IPS-18c (cell line): ENCODE results near the gene SLC8A1.

Experiments used
- H3K4me3 ChIP-seq: 2 replicates; pipeline ENCODE4 v1.7.0; 2013; ENCODE audit warnings: low read depth, mild to moderate bottlenecking, low read length, moderate library complexity; ENCODE audit not compliant: insufficient read depth
- H3K9me3 ChIP-seq: one replicate; pipeline ENCODE4 v1.6.1; 2013; ENCODE audit warnings: mild to moderate bottlenecking, low read length, moderate library complexity; ENCODE audit not compliant: control insufficient read depth, insufficient read depth

SLC8A1 gene

GRCh38 chr2:40409734-40410133 is 42.2 kb downstream of the SLC8A1 start:
- Histone ChIP-seq H3K4me3 (no peak overlapping the region), H3K9me3 (no peaks in the 10 kb centered on the region)

DNA sequence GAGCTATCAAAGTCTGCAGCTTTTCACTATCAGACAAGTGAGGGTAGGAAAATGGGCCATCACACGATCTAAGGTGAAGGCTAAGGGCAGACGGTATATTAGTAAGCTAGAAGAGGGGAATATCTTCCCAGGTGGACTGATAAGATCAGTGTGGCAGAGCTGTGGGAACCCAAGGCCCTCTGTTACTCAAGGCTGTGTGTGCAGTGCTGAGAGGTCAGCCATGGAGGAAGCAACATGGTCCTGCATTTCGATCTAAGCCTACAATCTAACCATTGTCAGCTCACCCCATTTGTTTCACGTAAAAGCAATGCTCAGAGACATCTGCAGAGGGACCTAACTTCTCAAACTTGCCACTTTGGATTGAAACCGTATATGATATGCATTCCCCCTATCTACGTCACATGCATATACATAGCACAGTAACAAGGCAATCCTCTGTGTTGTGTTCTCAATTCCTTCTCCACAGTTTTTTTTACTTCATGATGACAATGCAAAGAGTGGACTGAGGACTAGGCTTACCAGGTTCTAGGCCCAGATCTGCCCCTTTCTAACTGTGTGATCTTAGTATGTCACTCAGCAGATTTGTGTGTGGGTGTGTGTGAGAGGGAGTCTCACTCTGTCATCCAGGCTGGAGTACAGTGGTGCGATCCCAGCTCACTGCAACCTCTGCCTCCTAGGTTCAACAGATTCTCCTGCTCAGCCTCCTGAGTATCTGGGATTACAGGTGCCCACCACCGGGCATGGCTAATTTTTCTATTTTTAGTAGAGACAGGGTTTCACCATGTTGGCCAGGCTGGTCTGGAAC is 45.2 kb downstream of the SLC8A1 start:
- Histone ChIP-seq H3K4me3 (no peak overlapping the region), H3K9me3 (no peaks in the 10 kb centered on the region)

DNA sequence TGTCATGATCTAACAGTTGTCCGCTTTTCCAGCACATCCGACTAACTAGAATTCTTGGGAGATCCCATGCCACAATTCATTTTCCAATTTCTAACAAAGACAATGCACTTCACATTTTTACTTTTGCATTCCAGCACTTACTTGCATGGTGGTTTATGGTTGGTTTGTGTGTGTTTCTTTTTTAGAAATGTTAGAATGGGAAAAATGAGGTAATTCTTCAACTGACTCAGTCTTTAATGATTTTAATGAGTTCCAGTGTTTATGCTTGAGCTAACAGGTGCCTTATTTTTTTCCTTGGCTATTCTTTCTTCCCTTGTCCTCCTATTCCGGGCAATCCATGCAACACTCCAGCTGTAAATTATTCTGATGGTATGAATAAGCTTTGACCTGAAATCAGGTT is 46.4 kb downstream of the SLC8A1 start:
- H3K4me3 ChIP-seq, result no peak overlapping the region
- H3K9me3 ChIP-seq, result no peaks in the 10 kb centered on the region

DNA sequence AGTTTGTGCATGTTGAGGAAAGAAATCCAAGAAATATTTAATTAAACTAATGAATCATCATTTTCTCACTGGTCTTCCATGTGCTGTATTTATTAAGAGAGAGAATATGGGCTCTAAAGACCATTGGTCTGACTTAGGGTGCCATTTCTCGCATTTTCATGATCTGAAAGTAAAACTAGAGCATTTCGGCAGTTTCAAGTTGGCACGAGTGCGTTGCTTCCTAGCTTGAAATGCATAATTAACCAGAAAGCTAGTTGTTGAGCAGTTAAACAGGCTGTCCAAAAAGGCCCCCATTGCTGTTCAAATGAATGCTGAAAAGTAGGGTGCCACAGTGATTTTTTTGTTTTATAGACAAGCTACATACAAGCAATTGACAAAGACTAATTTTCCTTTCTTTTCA is 47.4 kb downstream of the SLC8A1 start:
- H3K9me3 ChIP-seq, result no peaks in the 10 kb centered on the region
- H3K4me3 ChIP-seq, result no peak overlapping the region

GRCh38 chr2:40403233-40403836 is 48.6 kb downstream of the SLC8A1 start:
- H3K9me3 ChIP-seq, result no peaks in the 10 kb centered on the region
- no peak overlapping the region for H3K4me3 ChIP-seq

DNA sequence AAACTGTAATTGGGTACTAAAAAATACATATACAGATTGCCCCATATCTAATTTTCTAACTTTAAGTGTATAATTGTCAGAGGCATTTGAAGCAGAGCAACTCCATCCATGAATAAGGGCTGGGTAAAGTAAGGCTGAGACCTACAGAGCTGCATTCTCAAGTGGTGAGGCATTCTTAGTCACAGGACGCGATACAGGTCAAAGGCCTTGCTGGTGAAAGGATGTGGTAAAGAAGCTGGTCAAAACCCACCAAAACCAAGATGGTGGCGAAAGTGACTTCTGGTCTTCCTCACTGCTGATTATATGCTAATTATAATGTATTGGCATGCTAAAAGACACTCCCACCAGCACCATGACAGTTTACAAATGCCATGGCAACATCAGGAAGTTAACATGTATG is 50.0 kb downstream of the SLC8A1 start:
- no peak overlapping the region for H3K4me3 ChIP-seq
- no peaks in the 10 kb centered on the region for H3K9me3 ChIP-seq

DNA sequence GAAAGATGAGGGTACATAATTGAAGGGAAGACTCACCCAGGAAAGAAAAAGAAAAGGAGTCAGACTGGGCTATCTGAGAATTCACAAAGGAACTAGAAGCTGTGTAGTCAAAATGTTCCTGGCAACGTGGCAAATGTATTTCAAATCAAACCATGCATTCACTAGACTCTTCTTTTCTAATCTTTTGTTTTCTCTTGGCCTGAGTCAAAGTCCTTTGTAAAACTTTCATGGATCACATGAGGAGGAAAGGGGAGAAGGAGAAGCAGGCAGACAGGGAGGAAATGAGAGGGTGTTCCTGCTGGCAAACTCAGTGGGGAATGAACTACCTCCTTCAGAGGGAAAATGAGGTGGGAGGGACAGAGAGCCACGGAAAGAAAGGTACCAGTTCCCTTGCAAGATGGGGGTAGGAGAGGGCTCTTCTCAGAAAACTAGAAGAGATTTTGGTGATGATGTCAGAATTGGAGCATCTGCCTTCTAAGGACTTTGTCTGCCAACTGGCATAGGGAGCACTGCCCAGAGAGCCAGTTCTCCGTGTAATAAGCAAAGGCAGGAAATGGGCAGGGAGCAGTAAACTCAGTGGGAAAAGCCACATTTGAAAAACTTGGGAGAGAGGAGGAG is 51.4 kb downstream of the SLC8A1 start:
- H3K9me3 ChIP-seq, result no peaks in the 10 kb centered on the region
- H3K4me3 ChIP-seq, result no peak overlapping the region

DNA sequence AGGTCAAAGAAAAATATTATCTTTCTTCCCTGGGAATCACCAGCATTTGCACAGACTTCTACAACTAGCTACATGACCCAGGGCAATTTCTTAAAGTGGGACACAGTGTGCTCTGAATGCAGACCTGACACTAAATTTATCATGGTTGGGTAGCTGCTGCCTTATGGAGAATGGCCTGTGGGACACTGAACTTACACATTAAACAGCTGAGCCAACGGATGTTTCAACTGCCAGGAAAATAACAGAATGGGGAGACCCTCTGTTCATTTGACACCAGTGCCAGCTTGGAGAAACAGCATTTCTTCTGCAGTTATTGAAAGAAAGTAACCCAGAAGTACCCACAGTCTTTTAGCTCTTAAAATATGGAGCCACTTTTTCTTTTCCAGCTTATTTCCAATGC is 54.1 kb downstream of the SLC8A1 start:
- Histone ChIP-seq H3K4me3 (no peak overlapping the region), H3K9me3 (no peaks in the 10 kb centered on the region)

- no peak overlapping the region for H3K4me3 ChIP-seq
- H3K9me3 ChIP-seq, result no peaks in the 10 kb centered on the region
These were observed 55.8 kb downstream of the SLC8A1 start for GRCh38 chr2:40396124-40396523.

DNA sequence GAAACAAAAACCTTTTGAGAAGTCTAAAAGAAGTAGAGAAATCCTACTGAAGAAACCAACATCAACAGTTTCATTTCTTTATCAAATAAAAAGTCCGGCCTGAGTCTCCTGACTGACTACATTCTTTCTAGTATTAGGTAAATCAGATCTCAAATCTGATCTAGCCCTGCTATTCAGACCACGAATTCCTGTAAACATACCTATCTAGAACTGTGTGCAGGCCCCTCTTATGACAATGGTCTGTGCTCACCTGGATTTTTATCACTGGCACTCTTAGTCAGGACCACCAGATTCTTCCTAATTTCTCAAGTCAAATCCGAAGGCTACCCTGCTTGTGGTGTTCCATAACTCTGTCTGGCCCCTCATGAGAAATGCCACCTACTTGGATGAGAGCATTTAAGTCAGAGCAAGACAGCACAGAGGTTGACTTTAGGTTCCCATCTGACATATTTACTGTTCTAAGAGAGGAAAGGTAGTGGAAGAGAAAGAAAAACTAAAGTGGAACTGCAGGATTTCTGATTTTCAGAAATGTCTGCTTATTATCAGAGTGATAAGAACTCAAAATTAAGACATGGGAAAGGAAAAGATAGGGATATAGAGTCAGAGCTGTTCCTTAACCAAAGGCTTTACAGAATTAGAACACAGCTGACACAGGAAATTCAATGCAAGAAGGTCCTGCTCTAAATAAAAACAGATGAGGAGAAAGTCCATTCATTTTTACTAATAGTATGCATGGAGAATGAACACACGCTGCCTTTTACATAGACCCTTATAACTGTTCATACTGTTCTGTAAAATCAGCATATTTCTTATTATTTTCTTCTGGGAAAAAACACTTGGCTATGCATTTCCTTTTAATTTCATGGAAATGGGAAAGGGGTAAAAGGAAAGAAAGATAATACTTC is 56.5 kb downstream of the SLC8A1 start:
- no peak overlapping the region for H3K4me3 ChIP-seq
- H3K9me3 ChIP-seq, result no peaks in the 10 kb centered on the region

DNA sequence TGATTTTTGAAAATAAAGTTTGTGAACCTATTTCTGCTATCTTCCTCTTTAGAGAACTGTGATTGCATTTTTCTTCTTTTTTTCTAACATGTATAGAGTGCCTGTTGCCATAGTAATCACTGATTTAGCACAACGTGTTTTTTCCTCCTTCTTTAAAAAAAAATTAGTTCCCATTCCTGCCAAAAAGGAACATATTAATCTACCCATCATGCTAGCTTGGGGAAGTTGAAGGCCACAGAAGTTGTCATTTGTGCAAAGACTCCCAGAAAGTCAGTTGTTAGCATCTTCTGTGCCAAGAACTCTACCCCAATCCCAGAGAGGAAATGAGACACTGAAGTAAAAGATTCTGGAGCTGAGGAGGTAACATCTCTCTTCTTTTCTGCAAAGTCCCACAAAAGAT is 57.3 kb downstream of the SLC8A1 start:
- H3K4me3 ChIP-seq, result no peak overlapping the region
- H3K9me3 ChIP-seq, result no peaks in the 10 kb centered on the region

GRCh38 chr2:40394031-40394430 is 57.9 kb downstream of the SLC8A1 start:
- Histone ChIP-seq H3K4me3 (no peak overlapping the region), H3K9me3 (no peaks in the 10 kb centered on the region)

DNA sequence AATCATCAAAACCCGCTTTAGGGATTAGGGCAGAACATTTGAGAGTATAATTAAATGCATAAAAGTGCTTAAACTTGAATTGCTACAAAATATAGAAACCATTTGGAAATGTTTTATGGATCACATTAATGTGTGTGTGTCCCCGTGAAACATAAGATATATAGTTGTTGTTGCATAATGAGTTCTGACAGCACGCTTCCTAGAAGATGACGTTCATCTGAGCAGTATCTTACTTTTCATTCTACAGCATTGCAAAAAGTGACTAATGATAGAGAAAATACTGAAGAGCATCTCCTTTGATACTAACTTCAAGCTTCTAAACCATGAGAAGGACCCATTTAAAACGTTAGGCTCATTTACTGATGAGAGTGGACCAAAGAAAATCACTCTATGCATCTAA is 63.7 kb downstream of the SLC8A1 start:
- no peak overlapping the region for H3K4me3 ChIP-seq

GRCh38 chr2:40386177-40386576 is 65.7 kb downstream of the SLC8A1 start:
- peaks cover 3% of the 10 kb centered on the region for H3K9me3 ChIP-seq
- no peak overlapping the region for H3K4me3 ChIP-seq

More for the DNA sequence above, 63.7 kb downstream of the SLC8A1 start:
- H3K9me3 ChIP-seq, result no peaks in the 10 kb centered on the region

DNA sequence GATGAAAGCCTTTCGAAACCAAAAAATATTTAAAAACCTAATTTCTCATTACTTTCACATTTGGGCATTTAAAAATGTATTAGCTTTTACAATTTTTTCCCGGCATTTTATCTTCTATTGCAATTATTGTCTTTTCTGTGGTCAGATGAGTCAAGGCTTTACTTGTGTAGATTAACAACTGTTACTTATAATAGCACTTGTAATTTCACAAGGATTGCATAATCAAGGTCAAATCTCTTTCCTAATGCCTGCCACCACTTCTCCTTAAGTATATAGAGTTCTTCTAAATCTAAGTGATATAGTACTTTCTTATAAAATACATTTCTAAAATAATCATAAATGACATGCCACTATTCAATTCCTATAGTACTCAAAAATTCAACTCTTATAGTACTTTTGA is 67.2 kb downstream of the SLC8A1 start:
- Histone ChIP-seq H3K9me3 (peaks cover 4% of the 10 kb centered on the region), H3K4me3 (no peak overlapping the region)

DNA sequence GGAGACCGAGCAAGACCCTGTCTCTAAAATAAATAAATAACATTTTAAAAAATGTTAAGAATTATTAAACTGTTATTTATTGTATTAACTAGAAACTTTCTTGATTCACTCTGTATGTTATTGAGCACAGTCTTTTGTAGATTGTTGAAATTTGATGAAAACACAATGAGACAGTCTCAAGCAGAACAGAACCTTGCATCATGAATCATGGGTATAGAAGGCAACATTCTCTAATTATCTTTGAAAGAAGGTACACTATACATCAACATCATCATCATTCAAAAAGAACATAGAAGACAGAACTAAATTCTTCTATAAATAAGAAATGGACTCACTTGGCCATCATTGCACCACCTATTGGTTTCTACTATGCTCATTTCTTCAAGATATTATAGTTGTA is 67.7 kb downstream of the SLC8A1 start:
- H3K9me3 ChIP-seq, result peaks cover 4% of the 10 kb centered on the region
- no peak overlapping the region for H3K4me3 ChIP-seq

DNA sequence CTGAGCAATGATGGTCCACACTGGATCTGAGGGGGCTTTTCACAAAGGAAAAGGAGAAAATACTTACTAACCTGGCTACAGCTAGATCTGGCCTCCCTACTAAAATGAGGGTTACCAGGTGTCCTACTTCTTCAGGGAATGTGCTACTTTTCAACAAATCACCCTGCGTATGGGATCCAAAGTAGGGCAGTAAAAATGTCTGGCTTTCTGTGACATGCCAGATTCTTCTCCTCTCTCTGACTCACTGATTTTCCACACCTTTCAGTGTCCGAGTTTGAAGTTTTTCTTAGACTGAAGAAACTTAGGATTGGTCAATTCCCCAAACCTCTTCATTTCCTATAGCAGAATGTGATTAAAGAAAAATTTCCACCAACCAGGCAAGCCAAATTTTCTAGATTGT is 71.2 kb downstream of the SLC8A1 start:
- Histone ChIP-seq H3K4me3 (no peak overlapping the region), H3K9me3 (peaks cover 4% of the 10 kb centered on the region)
